NCI-H1694 treated with DMSO at 0.1 percent for 48 hours (cell line): Measurements from ENCODE around the gene COX11.

ENCODE experiments used
- DNase-seq: peaks from one replicate; lab custom pipeline; 2025; lab: John Stamatoyannopoulos, UW

The COX11 gene, protein sequence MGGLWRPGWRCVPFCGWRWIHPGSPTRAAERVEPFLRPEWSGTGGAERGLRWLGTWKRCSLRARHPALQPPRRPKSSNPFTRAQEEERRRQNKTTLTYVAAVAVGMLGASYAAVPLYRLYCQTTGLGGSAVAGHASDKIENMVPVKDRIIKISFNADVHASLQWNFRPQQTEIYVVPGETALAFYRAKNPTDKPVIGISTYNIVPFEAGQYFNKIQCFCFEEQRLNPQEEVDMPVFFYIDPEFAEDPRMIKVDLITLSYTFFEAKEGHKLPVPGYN

GRCh38 chr17:54968262-54968987 is at the start of gene COX11, which contains the start of gene STXBP4:
COX11 (minus strand) TSS chr17:54968654; CDS start chr17:54968646, 8 bp downstream.
STXBP4 (plus strand) TSS chr17:54968765; CDS start chr17:54986220, 17,455 bp downstream.
- peak; percentile 95 for DNase-seq

DNA sequence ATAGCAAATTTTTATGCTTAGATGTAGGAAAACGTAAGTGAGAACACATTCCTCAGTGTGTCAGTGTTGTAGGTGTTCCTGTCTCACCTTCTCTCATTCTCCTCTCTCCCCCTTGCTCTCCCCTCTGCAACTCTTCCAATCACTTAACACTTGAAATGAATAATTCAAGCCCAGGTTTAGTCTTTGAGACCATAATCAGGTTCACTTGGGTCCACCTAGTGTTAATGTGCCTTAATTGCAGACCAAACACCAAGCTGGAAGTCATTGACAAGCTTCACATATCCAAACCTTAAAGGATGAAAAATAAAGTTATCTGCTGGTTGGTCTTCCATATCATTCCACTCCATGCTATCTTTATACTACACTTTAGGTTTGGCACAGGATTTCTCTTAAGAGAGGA is 37.1 kb upstream of the COX11 start:
- no peak for DNase-seq

GRCh38 chr17:55004484-55004883 is 36.0 kb upstream of the COX11 start:
- no peak for DNase-seq

GRCh38 chr17:55002458-55002857 is 34.0 kb upstream of the COX11 start:
- DNase-seq: no peak

DNA sequence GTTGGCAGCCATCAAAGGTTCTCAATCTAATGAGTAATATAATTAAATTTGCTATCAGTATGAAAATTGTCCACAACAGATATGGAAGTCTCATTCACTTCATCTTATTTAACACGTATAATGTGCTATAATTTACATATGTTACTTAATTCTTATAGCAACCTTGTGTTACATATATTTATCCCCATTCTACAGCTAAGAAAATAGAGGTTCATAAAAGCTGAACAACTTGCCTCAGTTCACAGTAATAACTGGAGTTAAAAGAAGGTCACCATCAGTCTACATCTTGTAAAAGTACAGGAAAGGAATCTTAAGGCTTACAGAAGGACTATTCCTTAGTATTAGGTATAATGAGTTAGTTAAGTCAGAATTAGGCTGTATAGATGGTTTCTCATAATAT is 28.0 kb upstream of the COX11 start:
- no peak for DNase-seq

GRCh38 chr17:54992797-54993639 is 24.6 kb upstream of the COX11 start:
- DNase-seq: peak; percentile 81

- no peak for DNase-seq
Observed at GRCh38 chr17:54991567-54991966, 23.1 kb upstream of the COX11 start.

DNA sequence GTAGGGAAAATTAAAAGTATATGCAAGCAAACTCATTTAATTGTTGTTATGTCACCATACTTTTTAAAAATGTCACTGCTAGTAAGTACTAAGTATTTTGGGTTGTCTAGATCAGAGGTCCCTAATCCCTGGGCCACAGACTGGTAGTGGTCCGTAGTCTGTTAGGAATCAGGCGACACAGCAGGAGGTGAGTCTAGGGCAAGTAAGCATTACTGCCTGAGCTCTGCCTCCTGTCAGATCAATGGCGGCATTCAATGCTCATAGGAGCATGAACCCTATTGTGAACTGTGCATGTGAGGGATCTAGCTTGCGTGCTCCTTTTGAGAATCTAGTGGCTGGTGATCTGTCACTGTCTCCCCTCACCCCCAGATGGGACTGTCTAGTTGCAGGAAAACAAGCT is 21.7 kb upstream of the COX11 start:
- DNase-seq: no peak

GRCh38 chr17:54985476-54985875 is 17.0 kb upstream of the COX11 start:
- no peak for DNase-seq

DNA sequence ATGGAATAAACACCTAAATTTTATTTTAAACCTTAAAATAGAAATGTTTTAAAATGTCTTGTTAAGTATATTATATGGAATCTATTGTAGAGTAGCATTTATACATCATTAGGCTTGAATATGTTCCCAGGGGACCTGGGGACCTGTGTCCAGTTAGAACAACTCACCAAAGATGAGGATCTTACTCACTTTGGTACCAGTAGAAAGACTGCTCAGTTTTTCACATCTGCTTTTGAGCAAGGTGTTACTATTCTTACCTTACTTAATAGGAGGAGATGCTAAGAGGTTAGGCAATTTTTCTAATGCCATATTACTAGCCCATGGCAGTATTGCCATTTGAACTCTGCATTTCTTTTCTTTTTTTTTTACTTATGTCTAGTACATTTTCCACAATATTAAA is 14.8 kb upstream of the COX11 start:
- DNase-seq: no peak

DNA sequence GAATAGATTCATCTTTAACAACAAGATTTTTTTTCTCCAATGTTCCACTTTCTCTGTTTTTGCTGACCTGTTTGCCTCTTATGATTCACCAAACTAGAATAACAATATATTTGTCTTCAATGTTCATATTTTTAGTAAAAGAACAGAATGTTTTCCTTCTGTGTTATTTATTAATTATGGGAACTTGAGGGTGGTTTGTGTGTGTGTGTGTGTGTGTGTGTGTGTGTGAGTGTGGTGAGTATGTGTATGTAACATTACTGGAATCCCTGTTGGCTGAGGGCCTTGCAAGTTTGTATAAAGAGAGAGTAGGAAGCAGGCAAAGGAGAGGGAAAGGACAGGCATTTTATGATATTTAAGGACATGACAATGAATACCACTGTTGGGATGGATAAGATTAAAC is 13.9 kb upstream of the COX11 start:
- no peak for DNase-seq

DNA sequence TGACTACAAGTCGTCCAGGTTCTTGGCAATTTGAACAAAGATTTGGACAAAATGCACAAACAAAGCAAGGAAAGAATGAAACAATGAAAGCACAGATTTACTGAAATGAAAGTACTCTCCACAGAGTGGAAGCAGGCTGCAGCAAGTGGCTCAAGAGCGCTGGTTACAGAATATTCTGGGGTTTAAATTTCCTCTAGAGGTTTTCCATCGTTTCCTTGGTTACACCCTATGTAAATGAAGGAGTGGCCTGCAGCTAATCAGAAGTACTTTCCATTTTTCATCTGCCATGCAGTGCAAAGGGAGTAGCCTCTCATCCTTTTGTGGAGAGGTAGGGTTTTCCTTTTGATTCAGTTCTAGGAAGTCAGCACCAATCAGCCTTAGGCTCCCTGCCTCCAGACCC is 11.9 kb upstream of the COX11 start:
- no peak for DNase-seq

DNA sequence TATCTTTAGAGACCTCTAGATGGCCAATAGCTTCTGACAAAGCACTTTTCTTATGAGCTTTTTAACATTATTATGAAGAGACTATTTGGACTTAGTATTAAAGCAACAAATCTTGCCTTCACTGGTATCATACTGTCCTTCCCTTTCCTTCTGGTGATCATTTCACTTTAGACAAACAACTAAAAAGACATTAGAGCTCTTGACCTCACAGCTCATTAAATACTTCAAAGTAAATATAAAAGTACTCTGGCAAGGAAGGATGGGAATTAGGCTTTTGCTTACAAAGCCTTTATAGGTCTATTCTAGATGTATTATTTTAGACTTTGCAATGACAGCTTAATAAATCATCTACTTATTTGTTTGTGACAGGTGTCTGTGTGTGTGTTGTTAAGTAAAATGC is 11.2 kb upstream of the COX11 start:
- no peak for DNase-seq

DNA sequence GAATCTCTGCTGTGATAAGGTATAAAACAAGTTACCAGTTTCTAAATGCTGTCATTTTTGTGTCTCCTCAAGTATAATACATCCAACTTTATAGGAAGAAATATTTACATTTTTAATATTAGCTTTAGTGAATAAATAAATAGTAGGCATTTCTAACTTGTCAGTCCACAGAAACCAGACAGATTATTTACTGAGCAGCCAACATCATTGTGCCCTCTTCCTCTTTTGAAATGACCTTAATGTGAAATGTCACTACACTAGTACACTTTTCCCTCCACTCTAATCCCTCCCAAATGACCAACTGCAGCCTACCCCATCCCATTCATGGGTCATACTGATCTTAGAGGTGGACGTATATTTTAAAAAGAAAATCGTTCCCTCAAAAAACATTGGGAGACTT is 9.3 kb upstream of the COX11 start:
- DNase-seq: no peak

- no peak for DNase-seq
Observed at GRCh38 chr17:54976316-54976715, 7.9 kb upstream of the COX11 start.

- no peak for DNase-seq
Observed at GRCh38 chr17:54974759-54975158, 6.3 kb upstream of the COX11 start.

DNA sequence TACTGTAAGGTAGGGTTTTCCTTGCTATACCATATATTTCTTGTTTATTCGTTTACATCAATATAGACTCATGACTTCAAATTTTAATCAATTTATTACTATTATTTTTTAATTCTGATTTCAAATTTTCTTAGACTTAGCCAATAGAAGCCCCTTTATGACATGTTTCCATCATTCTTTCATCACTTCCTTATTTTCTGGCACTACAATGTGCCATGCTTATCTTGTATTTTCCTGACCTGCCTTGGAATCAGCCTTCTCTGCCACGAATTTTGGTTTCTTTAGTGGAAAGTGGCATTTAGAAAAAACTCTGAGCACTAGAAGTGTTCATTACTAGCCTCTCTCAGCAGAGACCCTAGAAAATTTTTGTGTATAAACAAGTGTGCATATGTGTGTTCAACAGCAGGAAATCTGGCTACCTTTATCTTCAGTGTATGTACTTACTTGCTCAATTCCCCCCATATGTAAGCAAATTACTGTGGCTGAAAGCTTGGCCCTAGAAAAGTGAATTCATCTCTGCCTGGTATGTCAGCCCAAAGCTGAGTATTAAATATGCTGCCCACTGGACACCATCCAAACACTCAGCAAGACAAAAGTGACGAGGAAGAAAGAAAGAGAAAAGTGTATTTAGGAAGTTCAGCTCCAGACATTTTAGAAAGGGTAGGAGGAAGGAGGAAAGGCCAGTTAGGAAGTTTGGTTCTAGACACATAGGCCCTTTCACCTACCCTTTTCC is 4.1 kb upstream of the COX11 start:
- DNase-seq: no peak

GRCh38 chr17:54971901-54972300 is 3.4 kb upstream of the COX11 start:
- no peak for DNase-seq

DNA sequence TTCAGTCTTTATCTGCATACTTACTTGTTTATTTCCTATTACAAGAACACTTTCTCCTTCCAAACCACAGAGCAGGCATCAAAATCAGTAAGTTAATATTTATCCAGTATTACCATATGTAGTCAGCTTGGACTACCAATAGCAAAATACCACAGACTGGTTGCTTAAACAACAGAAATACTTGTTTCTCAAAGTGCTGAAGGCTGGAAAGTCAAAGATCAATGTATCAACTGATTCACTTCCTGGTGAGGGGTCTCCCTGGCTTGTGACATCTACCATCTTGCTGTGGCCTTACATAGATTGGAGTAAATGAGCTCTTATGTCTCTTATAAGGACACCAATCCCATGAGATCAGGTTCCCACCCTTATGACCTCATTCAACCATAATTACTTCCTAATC is 2.7 kb upstream of the COX11 start:
- DNase-seq: no peak

- no peak for DNase-seq
Observed at GRCh38 chr17:54969658-54970572, 1.5 kb upstream of the COX11 start.

- DNase-seq: no peak
Observed at GRCh38 chr17:54968988-54969332, 506 bp upstream of the COX11 start.
